Gastrocnemius medialis (tissue), 4 donors: ENCODE measurements around the gene PRMT1.

Experiments
- CTCF ChIP-seq, 5 experiments: fragments of 450-650 bp in 3 of 5; fragments of 200-600 bp in 2 of 5; sonication (generic) in 2 of 5; IDR thresholded peaks in 4 of 5; conservative IDR thresholded peaks in 1 of 5; 1 replicate in 4 of 5; 2 replicates in 1 of 5; pipeline ENCODE4 v1.5.1; 2016 to 2019; ENCODE audit warnings: antibody characterized with exemption in 5 of 5, mild to moderate bottlenecking in 3 of 5, moderate library complexity in 3 of 5
- POLR2A ChIP-seq, 2 donors: fragments of 450-650 bp; IDR thresholded peaks; one replicate each; pipeline ENCODE4 v1.6.1; 2017; ENCODE audit warnings: antibody characterized with exemption in 2 of 2, mild to moderate bottlenecking in 2 of 2, moderate library complexity in 2 of 2

GRCh38 chr19:49645592-49645991 lies 31.5 kb upstream of the PRMT1 start:
- no peak for TF ChIP-seq CTCF (IDR thresholded peaks at IDR 0.05 in 4 of 5, conservative IDR thresholded peaks at IDR 0.05 in 1 of 5)
- TF ChIP-seq POLR2A (IDR thresholded peaks at IDR 0.05), result no peak
